K562 (cell line): Measurements from ENCODE around the gene HS3ST4. TPM values are rescaled to one million over a fixed set of nuclear protein-coding genes. Genes with fewer than 3 reads are reported as not detected.

ENCODE experiments used
- ATAC-seq: fragments of 200-7000 bp; cut with Tn5 transposase; 3 replicates; pipeline ENCODE4 v1.9.1; 2020; ENCODE audit warnings: moderate library complexity
- BruUV-seq: library from RNA; stranded (reverse); fragments of 400-500 nt; replicated peaks from 2 replicates; lab custom pipeline; 2021; lab: Mats Ljungman, UMichigan
- CTCF ChIA-PET: fragments of 300-600 bp; formaldehyde crosslinking; extraction: SDS; loops from one replicate; lab custom pipeline; 2021; ENCODE audit warnings: low intra/inter-chr PET ratio; lab: Yijun Ruan, JAX
- POLR2A ChIA-PET: fragments of 300-600, 350-650 bp; sonication (Branson Sonifier 250); formaldehyde crosslinking; extraction: SDS; loops from one replicate; lab custom pipeline; 2021; ENCODE audit warnings: antibody characterized with exemption, inconsistent platforms; lab: Yijun Ruan, JAX
- DNase-seq, 4 experiments: peaks; one replicate each; pipeline versions ENCODE4 v3.0.0 to v3.0.0-alpha.2; 2011 to 2018; ENCODE audit warnings: low spot score in 3 of 4, mixed read lengths in 3 of 4; ENCODE audit errors: extremely low read depth in 1 of 4
- FAIRE-seq: peaks from 2 replicates; lab custom pipeline; 2011; peaks lifted over from hg19 to GRCh38; lab: Jason Lieb, UNC
- H2AFZ ChIP-seq: 2 replicates; pipeline ENCODE4 v1.6.0; 2011; ENCODE audit warnings: low read depth, low read length, control low read depth, inconsistent platforms
- H3K27ac ChIP-seq: fragments of 200-600 bp; 3 replicates; pipeline ENCODE4 v1.8.0; 2011; ENCODE audit warnings: low read depth, mild to moderate bottlenecking, control low read depth, inconsistent platforms, low read length, moderate library complexity, mixed read lengths; ENCODE audit errors: extremely low read depth
- H3K27me3 ChIP-seq, 2 experiments: fragments of 300-600 bp in 1 of 2; 2 replicates in 1 of 2; 3 replicates in 1 of 2; pipeline versions ENCODE4 v1.6.0 to v1.8.0; 2011; ENCODE audit warnings: inconsistent platforms in 2 of 2, low read length in 2 of 2, mild to moderate bottlenecking in 1 of 2, mixed read lengths in 1 of 2, moderate library complexity in 1 of 2; ENCODE audit not compliant: control insufficient read depth in 2 of 2, insufficient read depth in 2 of 2
- H3K36me3 ChIP-seq: fragments of 300-600 bp; 3 replicates; pipeline ENCODE4 v1.8.0; 2011; ENCODE audit warnings: mild to moderate bottlenecking, low read length, inconsistent platforms; ENCODE audit not compliant: control insufficient read depth, insufficient read depth
- H3K4me1 ChIP-seq, 2 experiments: fragments of 200-600 bp in 1 of 2; replicated peaks in 1 of 2; 2 replicates in 1 of 2; 3 replicates in 1 of 2; pipeline versions ENCODE4 v1.5.1 to v1.8.0; 2011; ENCODE audit warnings: inconsistent platforms in 2 of 2, low read length in 2 of 2, mild to moderate bottlenecking in 1 of 2, mixed read lengths in 1 of 2, moderate library complexity in 1 of 2; ENCODE audit not compliant: control insufficient read depth in 2 of 2, insufficient read depth in 2 of 2
- H3K4me2 ChIP-seq: 2 replicates; pipeline ENCODE4 v1.6.1; 2011; ENCODE audit warnings: low read length, control low read depth, inconsistent platforms, mixed read lengths; ENCODE audit not compliant: insufficient read depth
- H3K4me3 ChIP-seq: fragments of 200-600 bp; sonication (generic), shearing (Covaris generic); 2 replicates; pipeline ENCODE4 v1.5.1; 2016; ENCODE audit warnings: control low read depth, inconsistent platforms
- H3K79me2 ChIP-seq: fragments of 200-600 bp; 3 replicates; pipeline ENCODE4 v1.8.0; 2011; ENCODE audit warnings: low read length, inconsistent platforms; ENCODE audit not compliant: control insufficient read depth, insufficient read depth
- H3K9ac ChIP-seq, 2 experiments: 2 replicates each; pipeline versions ENCODE4 v1.6.0 to v1.6.1; 2011; ENCODE audit warnings: low read depth in 2 of 2, low read length in 2 of 2, control low read depth in 1 of 2, inconsistent platforms in 1 of 2, mild to moderate bottlenecking in 1 of 2, mixed read lengths in 1 of 2; ENCODE audit not compliant: insufficient read depth in 1 of 2
- H3K9me1 ChIP-seq: one replicate; pipeline ENCODE4 v1.6.0; 2011; ENCODE audit warnings: inconsistent platforms, mild to moderate bottlenecking, low read length, moderate library complexity; ENCODE audit not compliant: control insufficient read depth, insufficient read depth
- H3K9me3 ChIP-seq: replicated peaks from 2 replicates; pipeline ENCODE4 v1.5.1; 2011; ENCODE audit warnings: low read depth, low read length, inconsistent platforms; ENCODE audit not compliant: control insufficient read depth, insufficient read depth
- H4K20me1 ChIP-seq: replicated peaks from 2 replicates; pipeline ENCODE4 v1.6.1; 2011; ENCODE audit warnings: low read length, inconsistent platforms, mixed read lengths; ENCODE audit not compliant: control insufficient read depth, insufficient read depth
- DDX20 ChIP-seq: fragments of 450-650 bp; IDR thresholded peaks from 2 replicates; pipeline ENCODE4 v1.6.1; 2016; ENCODE audit warnings: missing genetic modification characterization, low read depth, mild to moderate bottlenecking, missing compliant biosample characterization, moderate library complexity
- ETV5 ChIP-seq: sonication (generic); formaldehyde crosslinking; IDR thresholded peaks from 2 replicates; pipeline ENCODE4 v1.4.0; 2020; ENCODE audit warnings: low read depth, mild to moderate bottlenecking, missing genetic modification reagents
- JUND ChIP-seq, 2 experiments: IDR thresholded peaks; 2 replicates in 1 of 2; 3 replicates in 1 of 2; pipeline ENCODE4 v1.6.1; 2011; ENCODE audit warnings: borderline replicate concordance in 2 of 2, low read depth in 2 of 2, low read length in 2 of 2, improper control_type of control experiment in 1 of 2, missing biosample characterization in 1 of 2, missing genetic modification characterization in 1 of 2, missing genetic modification reagents in 1 of 2
- MCM3 ChIP-seq: fragments of 450-650 bp; IDR thresholded peaks from 2 replicates; pipeline ENCODE4 v1.6.1; 2016
- PHB2 ChIP-seq: fragments of 450-650 bp; IDR thresholded peaks from 2 replicates; pipeline ENCODE4 v1.6.1; 2017; ENCODE audit warnings: low read depth
- POLR2H ChIP-seq: IDR thresholded peaks from 2 replicates; pipeline ENCODE4 v1.6.1; 2016; ENCODE audit warnings: missing genetic modification characterization, low read depth, mild to moderate bottlenecking, control low read depth, missing compliant biosample characterization, moderate library complexity
- SETDB1 ChIP-seq: IDR thresholded peaks from one replicate; pipeline ENCODE4 v1.6.1; 2012; ENCODE audit warnings: low read length, control low read depth, inconsistent platforms
- SIRT6 ChIP-seq: IDR thresholded peaks from one replicate; pipeline ENCODE4 v1.6.1; 2012; ENCODE audit warnings: low read depth, mild to moderate bottlenecking, control low read depth, inconsistent platforms, low read length, moderate library complexity
- SMAD4 ChIP-seq: fragments of 250-450 bp; sonication (Bioruptor Pico); conservative IDR thresholded peaks from 2 replicates; pipeline ENCODE4 v1.8.0; 2021; ENCODE audit warnings: inconsistent platforms, mild to moderate bottlenecking, moderate library complexity
- U2AF2 ChIP-seq: fragments of 200-400 bp; formaldehyde crosslinking; optimal IDR thresholded peaks from 2 replicates; pipeline ENCODE3; 2017; ENCODE audit warnings: low read depth, mild to moderate bottlenecking, low read length
- ZNF3 ChIP-seq: fragments of 250-450 bp; sonication (Bioruptor Pico); IDR thresholded peaks from 2 replicates; pipeline ENCODE4 v1.5.0; 2021; ENCODE audit warnings: mild to moderate bottlenecking, moderate library complexity
- ZNF436 ChIP-seq: fragments of 250-450, 450-650 bp; sonication (Bioruptor Pico); formaldehyde crosslinking; IDR thresholded peaks from 2 replicates; pipeline ENCODE4 v1.7.0; 2020; ENCODE audit warnings: mild to moderate bottlenecking
- WGBS: fragments of 100-300 bp; shearing (Covaris generic); methylation state at CpG from one replicate; pipeline ENCODE4 v1.1.6; 2016; ENCODE audit warnings: low coverage, mixed read lengths; ENCODE audit not compliant: insufficient coverage; ENCODE audit errors: missing lambda C conversion rate; 5-methylcytosine and 5-hydroxymethylcytosine counted together
- in situ Hi-C: fragments of 300-500 bp; cut with MboI; formaldehyde crosslinking; loops from 4 replicates; pipeline ENCODE4 v1.15.0; 2018; ENCODE audit warnings: inconsistent platforms, mixed read lengths
- intact Hi-C: fragments of 100-400 bp; cut with micrococcal nuclease; formaldehyde crosslinking; loops from 2 replicates; pipeline ENCODE4 v1.14.2; 2022
- polyA plus RNA-seq, 8 experiments: library from polyadenylated mRNA; depleted of rRNA in 4 of 8; stranded (reverse) in 5 of 8; unstranded in 3 of 8; fragments of >200 nt; fragmentation: Nextera tagmentation in 2 of 8; fragmentation: Illumina TruSeq in 1 of 8; extraction: Ambion mirVana in 2 of 8; extraction: Trizol in 1 of 8; gene quantifications; 2 replicates each; pipeline versions ENCODE4 v1.2.1 to v1.2.3, GENCODE V29; 2011 to 2014; ENCODE audit warnings: inconsistent platforms in 1 of 8, missing spikeins in 1 of 8
- total RNA-seq, 7 experiments: library from RNA; depleted of rRNA in 6 of 7; stranded (reverse); fragments of >200 nt in 6 of 7; fragmentation: Illumina TruSeq in 2 of 7; extraction: Trizol in 2 of 7; gene quantifications; 2 replicates each; pipeline versions ENCODE4 v1.2.1 to v1.2.3, GENCODE V29; 2011 to 2021; ENCODE audit warnings: low replicate concordance in 1 of 7
- TF ChIP-seq, protein P1 (sequence below), 3 experiments: fragments of 200-800 bp in 1 of 3; fragments of 250-450 bp in 1 of 3; fragments of 450-650 bp in 1 of 3; sonication (Bioruptor Pico) in 1 of 3; sonication (Bioruptor generic) in 1 of 3; formaldehyde crosslinking in 1 of 3; IDR thresholded peaks; 2 replicates each; pipeline versions ENCODE4 v1.6.1 to v1.8.0; 2016 to 2022; ENCODE audit warnings: mild to moderate bottlenecking in 2 of 3, missing genetic modification characterization in 2 of 3, missing compliant biosample characterization in 1 of 3, moderate library complexity in 1 of 3
- TF ChIP-seq, protein P2 (sequence below): fragments of 250-450 bp; sonication (Bioruptor Pico); IDR thresholded peaks from 2 replicates; pipeline ENCODE4 v1.4.0; 2020; ENCODE audit warnings: mild to moderate bottlenecking, moderate library complexity, borderline replicate concordance

Gene HS3ST4
- total and polyA plus RNA-seq, 9 of the 15 experiments (the other 6 are each of a cell fraction or from before 2014, with no cell fraction given) = not detected

DNA sequence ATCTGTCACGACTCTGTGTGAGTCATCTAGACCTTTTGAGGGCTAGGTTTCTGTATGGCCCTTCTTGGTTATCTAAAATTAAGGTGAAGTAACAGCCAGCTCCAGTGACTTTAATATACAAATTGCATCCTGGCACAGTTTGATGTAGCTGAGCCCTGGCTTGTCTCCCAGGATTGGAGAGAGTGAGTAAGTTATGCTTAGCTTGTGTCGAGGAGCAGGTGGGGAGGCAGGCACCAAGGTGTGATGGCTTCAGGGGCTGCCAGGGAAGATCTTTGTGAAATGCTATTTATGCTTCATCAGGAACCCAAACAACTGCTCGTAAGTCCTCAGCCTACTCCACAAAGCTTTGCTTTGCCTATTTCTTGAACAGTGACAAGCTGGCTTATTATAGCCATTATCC, 261.2 kb downstream of the HS3ST4 start (continued):
- TF ChIP-seq, protein P1, sequence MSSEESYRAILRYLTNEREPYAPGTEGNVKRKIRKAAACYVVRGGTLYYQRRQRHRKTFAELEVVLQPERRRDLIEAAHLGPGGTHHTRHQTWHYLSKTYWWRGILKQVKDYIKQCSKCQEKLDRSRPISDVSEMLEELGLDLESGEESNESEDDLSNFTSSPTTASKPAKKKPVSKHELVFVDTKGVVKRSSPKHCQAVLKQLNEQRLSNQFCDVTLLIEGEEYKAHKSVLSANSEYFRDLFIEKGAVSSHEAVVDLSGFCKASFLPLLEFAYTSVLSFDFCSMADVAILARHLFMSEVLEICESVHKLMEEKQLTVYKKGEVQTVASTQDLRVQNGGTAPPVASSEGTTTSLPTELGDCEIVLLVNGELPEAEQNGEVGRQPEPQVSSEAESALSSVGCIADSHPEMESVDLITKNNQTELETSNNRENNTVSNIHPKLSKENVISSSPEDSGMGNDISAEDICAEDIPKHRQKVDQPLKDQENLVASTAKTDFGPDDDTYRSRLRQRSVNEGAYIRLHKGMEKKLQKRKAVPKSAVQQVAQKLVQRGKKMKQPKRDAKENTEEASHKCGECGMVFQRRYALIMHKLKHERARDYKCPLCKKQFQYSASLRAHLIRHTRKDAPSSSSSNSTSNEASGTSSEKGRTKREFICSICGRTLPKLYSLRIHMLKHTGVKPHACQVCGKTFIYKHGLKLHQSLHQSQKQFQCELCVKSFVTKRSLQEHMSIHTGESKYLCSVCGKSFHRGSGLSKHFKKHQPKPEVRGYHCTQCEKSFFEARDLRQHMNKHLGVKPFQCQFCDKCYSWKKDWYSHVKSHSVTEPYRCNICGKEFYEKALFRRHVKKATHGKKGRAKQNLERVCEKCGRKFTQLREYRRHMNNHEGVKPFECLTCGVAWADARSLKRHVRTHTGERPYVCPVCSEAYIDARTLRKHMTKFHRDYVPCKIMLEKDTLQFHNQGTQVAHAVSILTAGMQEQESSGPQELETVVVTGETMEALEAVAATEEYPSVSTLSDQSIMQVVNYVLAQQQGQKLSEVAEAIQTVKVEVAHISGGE (CRISPR knock-in tag; IDR thresholded peaks at IDR 0.05) = no peak
- TF ChIP-seq ZNF3 = no peak
- TF ChIP-seq POLR2H (tag) = no peak
- TF ChIP-seq PHB2 = no peak
- no peak for TF ChIP-seq U2AF2
- no peak for TF ChIP-seq MCM3
- TF ChIP-seq SETDB1 = no peak

DNA sequence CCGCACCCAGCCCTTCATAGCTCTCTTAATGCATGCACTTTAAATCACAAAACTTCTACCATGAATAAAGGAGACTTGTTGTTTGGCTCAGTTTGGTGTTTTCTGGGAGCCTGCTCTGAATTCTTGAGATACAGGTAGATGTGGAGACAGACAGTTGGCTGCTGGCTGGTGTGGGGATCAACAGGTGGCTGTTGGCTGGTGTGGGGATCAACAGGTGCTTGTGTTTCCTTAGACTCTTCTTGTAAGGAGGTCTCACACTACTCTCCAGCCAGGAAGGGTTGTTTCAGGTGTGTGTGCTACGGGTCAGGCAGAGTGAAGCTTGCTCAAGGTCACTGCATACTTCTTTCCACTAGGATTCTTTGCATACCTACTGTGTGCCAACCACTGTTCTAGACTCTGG, 265.9 kb downstream of the HS3ST4 start:
- POLR2A ChIA-PET = no interaction called here
- no TSS peak for BruUV-seq

More for the DNA sequence above, 265.9 kb downstream of the HS3ST4 start:
- H3K4me2 ChIP-seq = no peak overlapping the region
- no peaks in the 10 kb centered on the region for H3K4me1 ChIP-seq
- H2AFZ ChIP-seq = no peak overlapping the region
- intact Hi-C loops (no loop called here), in situ Hi-C loops (no loop called here)
- no peaks in the 10 kb centered on the region for H3K79me2 ChIP-seq
- no peak overlapping the region for H3K9ac ChIP-seq
- no peak overlapping the region for H3K27ac ChIP-seq
- no peaks in the 10 kb centered on the region for H3K9me1 ChIP-seq
- 0% methylated on average over 2 of the region's 2 CpGs for WGBS
- CTCF ChIA-PET = no interaction called here
- ATAC-seq = no peak
- no peak for TF ChIP-seq SMAD4 (CRISPR knock-in tag)
- TF ChIP-seq JUND (IDR thresholded peaks at IDR 0.05; ENCODE audit: borderline replicate concordance, low read depth, low read length) = no peak
- no peak for TF ChIP-seq JUND (tag; IDR thresholded peaks at IDR 0.05; ENCODE audit: borderline replicate concordance, low read depth, low read length)
- no peak for TF ChIP-seq ZNF436 (CRISPR knock-in tag)
- no peak for TF ChIP-seq DDX20
- TF ChIP-seq, protein P2, sequence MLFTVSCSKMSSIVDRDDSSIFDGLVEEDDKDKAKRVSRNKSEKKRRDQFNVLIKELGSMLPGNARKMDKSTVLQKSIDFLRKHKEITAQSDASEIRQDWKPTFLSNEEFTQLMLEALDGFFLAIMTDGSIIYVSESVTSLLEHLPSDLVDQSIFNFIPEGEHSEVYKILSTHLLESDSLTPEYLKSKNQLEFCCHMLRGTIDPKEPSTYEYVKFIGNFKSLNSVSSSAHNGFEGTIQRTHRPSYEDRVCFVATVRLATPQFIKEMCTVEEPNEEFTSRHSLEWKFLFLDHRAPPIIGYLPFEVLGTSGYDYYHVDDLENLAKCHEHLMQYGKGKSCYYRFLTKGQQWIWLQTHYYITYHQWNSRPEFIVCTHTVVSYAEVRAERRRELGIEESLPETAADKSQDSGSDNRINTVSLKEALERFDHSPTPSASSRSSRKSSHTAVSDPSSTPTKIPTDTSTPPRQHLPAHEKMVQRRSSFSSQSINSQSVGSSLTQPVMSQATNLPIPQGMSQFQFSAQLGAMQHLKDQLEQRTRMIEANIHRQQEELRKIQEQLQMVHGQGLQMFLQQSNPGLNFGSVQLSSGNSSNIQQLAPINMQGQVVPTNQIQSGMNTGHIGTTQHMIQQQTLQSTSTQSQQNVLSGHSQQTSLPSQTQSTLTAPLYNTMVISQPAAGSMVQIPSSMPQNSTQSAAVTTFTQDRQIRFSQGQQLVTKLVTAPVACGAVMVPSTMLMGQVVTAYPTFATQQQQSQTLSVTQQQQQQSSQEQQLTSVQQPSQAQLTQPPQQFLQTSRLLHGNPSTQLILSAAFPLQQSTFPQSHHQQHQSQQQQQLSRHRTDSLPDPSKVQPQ (CRISPR knock-in tag) = no peak
- TF ChIP-seq SIRT6 = no peak
- TF ChIP-seq ETV5 (CRISPR knock-in tag) = no peak
- TF ChIP-seq, all 486 proteins: peak for 0
- DNase-seq (no peak), FAIRE-seq (no peak)
- H3K27me3 ChIP-seq = no peaks in the 10 kb centered on the region
- no peaks in the 10 kb centered on the region for H3K9me3 ChIP-seq
- H3K36me3 ChIP-seq = no peaks in the 10 kb centered on the region
- no peaks in the 10 kb centered on the region for H4K20me1 ChIP-seq
- no peak overlapping the region for H3K4me3 ChIP-seq
